GM21528 (cell line): ENCODE measurements around the gene IL6ST.

ENCODE experiments used
- ATAC-seq: cut with Tn5 transposase; IDR thresholded peaks from one replicate; pipeline ENCODE4 v1.9.1; 2021; ENCODE audit warnings: mild to moderate bottlenecking, moderate library complexity; ENCODE audit not compliant: unreplicated experiment, low FRiP score

The IL6ST gene

DNA sequence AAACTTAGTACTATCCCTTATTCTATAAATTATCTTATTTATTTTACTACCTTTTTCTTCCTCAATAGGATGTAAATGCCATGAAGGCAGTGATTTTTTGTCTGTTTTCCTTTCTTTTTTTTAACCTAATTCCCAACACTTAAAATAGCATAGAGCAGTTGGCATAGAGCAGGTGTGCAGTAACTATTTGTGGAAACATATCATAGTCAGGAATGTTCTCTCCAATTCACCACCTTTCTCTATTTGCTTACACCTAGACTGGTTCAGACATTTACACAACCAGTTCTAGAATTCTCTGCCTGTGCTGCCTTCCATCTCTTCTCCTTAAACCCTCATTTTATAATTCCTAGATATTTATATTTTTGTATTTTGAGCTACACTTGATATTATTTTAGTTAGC, 94.0 kb downstream of the IL6ST start:
- no peak for ATAC-seq

GRCh38 chr5:55900068-55900467, 94.7 kb downstream of the IL6ST start:
- no peak for ATAC-seq

DNA sequence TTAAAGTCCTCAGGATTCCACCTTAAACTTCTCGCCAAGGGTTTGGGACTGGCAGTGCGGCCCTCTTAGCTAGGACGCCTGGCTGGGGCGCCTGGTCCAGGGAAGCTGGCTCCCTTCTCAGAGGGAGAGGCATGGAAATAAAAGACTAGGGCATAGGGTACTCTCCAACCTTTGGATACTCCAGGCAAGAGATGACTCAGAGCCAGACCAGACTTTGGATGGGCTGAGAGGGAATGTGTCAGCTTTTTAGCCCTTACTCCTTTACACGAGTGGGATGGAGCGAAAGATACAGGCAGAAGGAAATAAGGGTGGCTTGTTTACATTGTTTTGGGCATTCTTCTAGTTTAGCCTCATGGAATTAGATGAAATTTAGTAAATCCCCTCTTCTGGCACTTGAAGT, 95.4 kb downstream of the IL6ST start:
- ATAC-seq: no peak

DNA sequence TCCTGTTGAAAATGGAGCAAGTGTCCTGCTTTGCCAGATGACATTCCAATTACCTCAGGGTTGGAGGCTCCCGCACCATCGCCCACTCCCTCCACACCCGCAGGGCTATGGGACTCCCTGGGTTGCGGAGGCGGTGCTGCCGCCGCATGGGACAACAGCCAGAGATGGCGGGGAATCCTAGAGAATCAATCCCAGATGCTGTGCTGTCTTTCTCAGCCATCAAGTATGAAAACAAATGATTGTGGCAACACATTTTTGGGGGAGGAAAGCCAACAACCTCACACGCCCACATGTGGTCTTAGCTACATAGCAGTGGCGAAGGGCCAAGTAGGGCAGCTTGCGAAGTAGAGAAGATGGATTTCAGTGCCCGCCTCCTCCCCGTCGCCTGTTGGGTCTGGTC, 96.9 kb downstream of the IL6ST start:
- no peak for ATAC-seq

DNA sequence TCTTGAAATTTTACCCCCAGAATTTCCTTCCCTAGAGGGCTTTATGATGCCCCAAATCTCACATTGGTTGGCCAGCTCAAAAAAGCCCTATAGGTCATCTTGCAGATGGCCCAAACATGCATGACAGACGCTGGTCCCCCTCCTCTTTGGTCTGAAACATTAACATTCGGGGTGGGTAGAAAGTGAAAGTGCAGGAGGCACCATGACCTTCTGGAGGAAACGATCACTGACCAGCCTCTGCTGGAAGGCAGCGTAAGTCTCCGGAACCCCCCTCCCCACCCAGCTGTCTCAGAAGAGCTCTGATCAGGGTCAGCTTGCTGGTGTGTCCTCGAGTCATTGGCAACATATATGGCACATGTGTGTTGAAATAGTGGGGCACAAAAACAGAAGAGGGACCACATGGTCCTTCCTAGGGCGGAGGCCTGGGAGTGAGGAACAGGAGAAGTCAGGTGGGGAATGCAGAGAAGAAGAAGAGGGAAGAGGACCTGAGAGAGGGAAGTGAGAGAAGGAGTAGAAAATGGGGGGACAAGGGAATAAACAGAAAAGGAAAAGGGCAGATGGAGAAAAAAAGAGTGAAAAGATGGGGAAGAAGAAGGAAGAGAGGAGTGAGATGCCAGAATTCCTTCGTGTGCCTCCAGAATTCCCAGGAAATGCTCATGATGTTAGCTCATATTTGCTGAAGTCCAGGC, 97.4 kb downstream of the IL6ST start:
- ATAC-seq: no peak

- no peak for ATAC-seq
These were observed 98.1 kb downstream of the IL6ST start for GRCh38 chr5:55896663-55897062.

DNA sequence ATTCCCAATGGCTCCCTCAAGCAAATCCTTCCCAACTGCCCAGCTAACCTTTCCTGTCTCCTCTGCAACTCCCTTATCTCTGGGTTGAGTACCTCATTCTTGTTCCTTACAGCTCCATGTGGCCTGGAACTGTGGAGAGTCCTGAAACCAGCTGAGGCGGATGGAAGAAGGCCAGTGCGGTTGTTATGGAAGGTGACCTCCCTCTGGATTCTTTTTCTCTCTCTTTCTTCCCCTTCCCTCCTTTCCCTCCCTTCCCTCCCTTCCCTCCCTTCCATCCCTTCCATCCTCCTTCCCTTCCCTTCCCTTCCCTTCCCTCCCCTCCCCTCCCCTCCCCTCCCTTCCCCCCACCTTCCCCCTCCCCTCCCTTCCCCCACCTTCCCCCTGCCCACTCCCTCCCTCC, 98.5 kb downstream of the IL6ST start:
- ATAC-seq: no peak

GRCh38 chr5:55895346-55895745, 99.4 kb downstream of the IL6ST start:
- ATAC-seq: no peak

DNA sequence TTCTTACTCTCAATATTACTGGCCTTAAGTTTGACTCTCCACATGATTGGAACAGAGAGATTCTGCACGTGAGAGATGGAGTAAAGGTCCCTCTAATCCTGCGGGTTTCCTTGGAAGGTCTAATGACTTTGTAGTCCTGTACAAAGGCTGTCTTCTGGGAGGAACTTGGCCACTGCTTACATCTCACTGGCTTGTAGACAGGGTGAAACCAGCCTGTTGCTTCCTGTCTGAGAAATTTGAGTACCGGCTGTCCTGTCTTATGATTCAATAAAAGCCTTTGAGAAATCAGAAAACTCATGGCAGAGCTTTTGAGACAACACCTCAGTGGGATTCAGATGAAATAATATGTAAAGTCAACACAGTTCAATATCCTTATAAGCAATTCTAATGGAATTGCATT, 100.6 kb downstream of the IL6ST start:
- no peak for ATAC-seq

DNA sequence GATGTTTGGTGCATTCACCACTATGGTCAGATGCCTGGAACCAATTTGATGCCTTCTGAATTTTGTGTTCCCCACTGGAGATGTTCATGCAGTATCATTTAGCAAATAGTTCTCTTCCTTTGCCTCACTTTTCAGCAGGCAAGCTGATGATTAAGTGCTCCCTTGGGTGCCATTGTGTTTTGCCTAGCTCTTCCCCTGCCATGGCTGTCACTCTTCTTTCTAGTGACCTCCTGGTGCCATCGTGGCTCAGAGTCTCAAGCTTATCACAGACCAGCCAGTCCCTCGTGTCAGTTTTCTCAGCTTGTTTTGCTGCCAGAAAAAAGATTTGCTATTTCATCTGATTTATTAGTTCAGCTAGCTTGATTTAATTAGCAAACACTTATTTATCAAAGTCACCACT, 102.3 kb downstream of the IL6ST start:
- no peak for ATAC-seq

DNA sequence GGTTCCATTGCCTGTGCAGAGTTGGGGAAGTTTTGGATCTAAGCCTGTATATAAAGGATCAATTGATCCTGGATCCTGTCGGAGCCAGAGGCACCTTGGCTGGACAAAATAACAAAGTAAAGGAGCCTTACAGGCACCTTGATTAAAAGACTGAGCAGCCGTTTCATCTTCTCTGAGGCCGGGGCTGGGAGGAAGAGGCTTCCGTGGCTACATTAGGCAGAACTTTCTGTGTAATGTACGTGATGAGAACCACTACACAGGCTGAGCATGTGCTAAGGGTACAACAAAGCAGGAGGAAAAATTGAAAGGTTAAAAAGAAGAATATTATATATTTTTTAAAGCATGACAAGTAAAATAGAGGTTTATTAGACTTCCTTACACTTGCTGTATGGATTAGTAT, 106.6 kb downstream of the IL6ST start:
- no peak for ATAC-seq

DNA sequence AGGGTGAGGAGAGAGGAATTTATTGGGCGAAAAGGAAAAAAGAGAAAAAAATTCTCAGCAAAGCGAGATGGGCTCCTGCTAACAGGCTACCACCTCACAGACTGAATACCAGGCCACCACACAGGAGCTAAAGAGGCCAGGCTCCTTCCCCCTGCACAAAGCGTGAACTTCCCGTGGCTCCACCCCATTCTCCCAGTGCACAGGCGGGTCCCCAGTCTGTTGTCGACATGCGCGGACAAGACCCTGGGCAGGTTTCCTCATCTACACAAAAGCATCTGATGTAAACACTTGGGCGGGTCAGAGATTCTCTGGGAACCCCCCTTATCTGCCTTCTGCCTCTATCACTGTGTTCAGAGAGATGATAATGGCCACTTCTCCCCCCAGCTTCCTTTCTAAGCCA, 109.4 kb downstream of the IL6ST start:
- no peak for ATAC-seq
